Lower leg skin (tissue), 4 donors: Measurements from ENCODE around the gene TMLHE. TPM values are rescaled to one million over a fixed set of nuclear protein-coding genes. Genes with fewer than 3 reads are reported as not detected.
"Not testable (repeated sequence)": the region's sequence is repeated elsewhere in the genome, so short reads cannot be mapped to it uniquely, and the experiment has no call there.

ENCODE experiments used
- DNase-seq, 2 donors: peaks; one replicate each; pipeline ENCODE4 v3.0.0-alpha.2; 2019; ENCODE audit warnings: low spot score in 2 of 2
- H3K4me3 ChIP-seq: fragments of 200-600 bp; sonication (generic); 2 replicates; pipeline ENCODE4 v1.5.1; 2017; ENCODE audit warnings: mild to moderate bottlenecking, low read depth; ENCODE audit not compliant: poor library complexity, severe bottlenecking
- POLR2A ChIP-seq, 2 donors: fragments of 450-650 bp; IDR thresholded peaks; one replicate each; pipeline ENCODE4 v1.6.1; 2016 to 2017; ENCODE audit warnings: antibody characterized with exemption in 2 of 2, mild to moderate bottlenecking in 1 of 2, moderate library complexity in 1 of 2
- WGBS, 2 donors: methylation state at CpG; one replicate each; pipeline ENCODE4 v1.1.5; 2018; 5-methylcytosine and 5-hydroxymethylcytosine counted together
- intact Hi-C: fragments of 100-400 bp; cut with DNase I; formaldehyde crosslinking; loops from one replicate; pipeline ENCODE4 v1.15.0; 2023; ENCODE audit warnings: low total_unique reads
- total RNA-seq, 4 donors: library from RNA; depleted of rRNA; stranded (reverse); fragments of >200 nt; gene quantifications; one replicate each; pipeline ENCODE4 v1.1.0, GENCODE V29; 2016
- TF ChIP-seq, protein P1 (sequence below), 3 donors: fragments of 450-650 bp; IDR thresholded peaks; one replicate each; pipeline ENCODE4 v1.5.1; 2016; ENCODE audit warnings: antibody characterized with exemption in 3 of 3, mild to moderate bottlenecking in 3 of 3, moderate library complexity in 2 of 3

The TMLHE gene, protein sequence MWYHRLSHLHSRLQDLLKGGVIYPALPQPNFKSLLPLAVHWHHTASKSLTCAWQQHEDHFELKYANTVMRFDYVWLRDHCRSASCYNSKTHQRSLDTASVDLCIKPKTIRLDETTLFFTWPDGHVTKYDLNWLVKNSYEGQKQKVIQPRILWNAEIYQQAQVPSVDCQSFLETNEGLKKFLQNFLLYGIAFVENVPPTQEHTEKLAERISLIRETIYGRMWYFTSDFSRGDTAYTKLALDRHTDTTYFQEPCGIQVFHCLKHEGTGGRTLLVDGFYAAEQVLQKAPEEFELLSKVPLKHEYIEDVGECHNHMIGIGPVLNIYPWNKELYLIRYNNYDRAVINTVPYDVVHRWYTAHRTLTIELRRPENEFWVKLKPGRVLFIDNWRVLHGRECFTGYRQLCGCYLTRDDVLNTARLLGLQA
- 10 to 100 TPM in 1 of 4 donors, 1 to 10 TPM in 3; 6.9 to 14.9 (median 9.2) TPM for total RNA-seq

DNA sequence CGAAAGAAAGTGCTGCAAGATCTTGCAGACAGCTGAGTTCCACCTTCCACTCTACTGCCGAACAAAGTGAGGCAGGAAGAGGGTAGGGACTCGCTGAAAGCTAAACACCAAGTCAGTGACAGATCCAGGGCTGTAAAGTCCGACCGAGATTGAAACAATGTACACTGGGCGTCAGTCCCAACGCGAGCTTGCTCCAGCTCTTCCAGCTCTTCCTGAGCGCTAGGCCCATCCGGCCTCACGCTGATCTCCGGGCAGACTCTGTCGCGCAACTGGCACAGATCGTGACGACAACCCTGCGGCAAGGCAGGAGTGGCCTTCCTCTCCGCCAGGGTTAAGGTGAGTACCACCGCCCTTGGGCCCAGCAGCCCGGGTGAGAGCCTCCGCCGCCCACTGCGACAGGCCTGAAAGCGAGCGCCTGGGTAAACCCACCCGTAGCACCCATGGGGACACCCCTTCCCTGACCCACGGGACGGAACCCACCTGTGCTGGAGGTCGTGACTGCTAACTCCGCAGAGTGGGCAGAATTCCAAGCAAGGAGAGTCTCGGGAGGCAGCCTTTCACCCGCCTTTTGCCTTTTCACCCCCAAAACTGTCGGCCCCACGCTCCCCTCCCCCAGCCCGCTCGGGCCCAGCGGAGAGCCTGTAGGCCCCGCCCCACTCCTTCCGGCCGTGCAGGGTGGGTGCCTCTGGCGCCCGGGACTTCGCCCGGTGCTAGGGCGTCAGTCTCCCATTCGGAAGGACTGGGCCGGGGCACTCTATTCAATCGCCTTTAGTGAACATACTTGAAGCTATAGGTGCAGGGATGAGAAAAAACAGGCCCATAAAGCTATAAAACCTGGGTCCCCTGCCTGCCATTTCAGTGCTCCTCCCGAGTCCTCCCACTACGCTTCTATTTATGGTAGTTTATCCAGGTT lies at the start of gene TMLHE, which contains the start of gene SPRY3:
Gene TMLHE (minus strand): TSS at position 641 of the 913 bp plus-strand sequence. CDS start 67,676 bp downstream, outside the sequence.
Gene SPRY3 (plus strand): TSS at position 275 of the 913 bp plus-strand sequence.
- peak; percentile 27 to 90 for DNase-seq
- TF ChIP-seq POLR2A (IDR thresholded peaks at IDR 0.05) = no peak
- TF ChIP-seq, protein P1, sequence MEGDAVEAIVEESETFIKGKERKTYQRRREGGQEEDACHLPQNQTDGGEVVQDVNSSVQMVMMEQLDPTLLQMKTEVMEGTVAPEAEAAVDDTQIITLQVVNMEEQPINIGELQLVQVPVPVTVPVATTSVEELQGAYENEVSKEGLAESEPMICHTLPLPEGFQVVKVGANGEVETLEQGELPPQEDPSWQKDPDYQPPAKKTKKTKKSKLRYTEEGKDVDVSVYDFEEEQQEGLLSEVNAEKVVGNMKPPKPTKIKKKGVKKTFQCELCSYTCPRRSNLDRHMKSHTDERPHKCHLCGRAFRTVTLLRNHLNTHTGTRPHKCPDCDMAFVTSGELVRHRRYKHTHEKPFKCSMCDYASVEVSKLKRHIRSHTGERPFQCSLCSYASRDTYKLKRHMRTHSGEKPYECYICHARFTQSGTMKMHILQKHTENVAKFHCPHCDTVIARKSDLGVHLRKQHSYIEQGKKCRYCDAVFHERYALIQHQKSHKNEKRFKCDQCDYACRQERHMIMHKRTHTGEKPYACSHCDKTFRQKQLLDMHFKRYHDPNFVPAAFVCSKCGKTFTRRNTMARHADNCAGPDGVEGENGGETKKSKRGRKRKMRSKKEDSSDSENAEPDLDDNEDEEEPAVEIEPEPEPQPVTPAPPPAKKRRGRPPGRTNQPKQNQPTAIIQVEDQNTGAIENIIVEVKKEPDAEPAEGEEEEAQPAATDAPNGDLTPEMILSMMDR (IDR thresholded peaks at IDR 0.05) = no peak
- peak within 1 kb of the TSS; percentile 58 for H3K4me3 ChIP-seq
- WGBS, 2 donors = 1 to 25% methylated on average over 17 to 42 of the region's 50 CpGs
- intact Hi-C loops = no loop called here

DNA sequence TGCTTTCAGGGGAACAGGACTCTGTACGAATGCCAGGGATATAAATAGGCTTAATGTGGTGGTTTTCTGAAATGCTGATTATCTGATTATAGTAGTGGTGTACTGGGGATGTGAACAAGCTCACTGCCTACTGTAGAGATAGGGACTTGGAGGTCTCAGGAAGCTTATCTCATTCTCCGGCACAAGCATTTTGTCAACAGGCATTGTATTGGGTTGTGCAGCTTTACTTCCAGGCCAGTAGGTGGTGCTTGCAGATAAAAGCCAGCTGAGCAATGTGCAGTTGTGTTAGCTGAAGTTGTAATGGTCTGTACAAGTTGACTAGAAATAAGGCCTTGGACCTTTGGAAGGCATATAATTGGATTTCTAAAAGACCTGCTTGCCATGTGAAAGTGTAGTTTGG lies 49.5 kb upstream of the TMLHE start:
- H3K4me3 ChIP-seq = no peak overlapping the region
- WGBS, 2 donors = 79 to 80% methylated on average over 2 of the region's 2 CpGs
- TF ChIP-seq POLR2A (IDR thresholded peaks at IDR 0.05) = no peak
- TF ChIP-seq, protein P1 (IDR thresholded peaks at IDR 0.05) = no peak
- no peak for DNase-seq
- intact Hi-C loops = no loop called here

GRCh38 chrX:155645180-155645579 lies 32.4 kb upstream of the TMLHE start:
- WGBS, 2 donors = 65 to 94% methylated on average over 2 of the region's 2 CpGs
- DNase-seq = no peak

GRCh38 chrX:155643240-155643639 lies 30.5 kb upstream of the TMLHE start:
- intact Hi-C loops = no loop called here

More at GRCh38 chrX:155645180-155645579, 32.4 kb upstream of the TMLHE start:
- TF ChIP-seq, protein P1 (IDR thresholded peaks at IDR 0.05) = no peak
- TF ChIP-seq POLR2A (IDR thresholded peaks at IDR 0.05) = no peak
- no peak overlapping the region for H3K4me3 ChIP-seq
- intact Hi-C loops = no loop called here

DNA sequence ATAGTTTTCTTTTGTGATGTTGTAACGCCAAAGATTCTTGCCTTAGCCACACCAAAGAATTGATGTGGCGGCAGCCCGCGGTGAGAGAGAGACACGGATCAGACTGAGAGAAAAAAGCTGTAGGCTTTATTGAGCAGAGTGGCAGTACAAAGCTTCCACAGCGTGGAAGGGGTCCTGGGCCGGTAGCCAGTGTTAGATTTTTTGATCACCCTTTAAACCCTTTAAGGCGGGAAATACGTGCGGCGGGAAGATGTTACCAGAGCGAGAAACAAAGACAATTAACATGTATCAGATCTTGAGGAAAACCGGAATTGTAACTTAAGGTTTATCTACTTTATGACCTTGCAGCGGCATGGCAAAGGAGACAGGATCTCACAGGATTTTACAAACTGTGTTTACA lies 28.6 kb upstream of the TMLHE start:
- DNase-seq = peak in 1 of 2 donors; percentile 81
- H3K4me3 ChIP-seq, intact Hi-C loops: not testable (repeated sequence)
- 40 to 51% methylated on average over 14 of the region's 14 CpGs for WGBS, 2 donors

More at GRCh38 chrX:155643240-155643639, 30.5 kb upstream of the TMLHE start:
- no peak overlapping the region for H3K4me3 ChIP-seq
- no peak for DNase-seq
- WGBS, 2 donors = 70 to 81% methylated on average over 2 of the region's 2 CpGs
- no peak for TF ChIP-seq POLR2A (IDR thresholded peaks at IDR 0.05)
- TF ChIP-seq, protein P1 (IDR thresholded peaks at IDR 0.05) = no peak

DNA sequence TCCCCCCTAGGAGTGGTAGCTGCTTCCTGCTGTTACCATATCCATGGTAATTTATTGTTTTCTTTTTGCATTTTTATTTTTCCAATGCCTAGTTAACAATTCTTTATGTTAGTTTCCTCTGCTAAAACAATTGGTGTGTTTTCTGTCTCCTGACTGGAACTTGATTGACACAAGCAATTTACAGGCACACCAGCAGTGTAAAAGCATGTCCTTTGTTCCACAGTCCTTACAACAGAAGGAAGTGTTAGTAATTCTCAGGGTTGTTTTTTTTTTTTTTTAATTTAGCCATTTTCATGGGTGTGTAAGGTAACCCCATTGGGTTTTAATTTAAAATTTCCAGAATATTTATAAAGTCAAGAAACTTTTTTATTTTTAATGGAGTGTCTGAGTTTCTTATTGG lies 25.0 kb upstream of the TMLHE start:
- H3K4me3 ChIP-seq = no peak overlapping the region
- intact Hi-C loops = no loop called here
- TF ChIP-seq POLR2A (IDR thresholded peaks at IDR 0.05) = no peak
- TF ChIP-seq, protein P1 (IDR thresholded peaks at IDR 0.05) = no peak
- no peak for DNase-seq

DNA sequence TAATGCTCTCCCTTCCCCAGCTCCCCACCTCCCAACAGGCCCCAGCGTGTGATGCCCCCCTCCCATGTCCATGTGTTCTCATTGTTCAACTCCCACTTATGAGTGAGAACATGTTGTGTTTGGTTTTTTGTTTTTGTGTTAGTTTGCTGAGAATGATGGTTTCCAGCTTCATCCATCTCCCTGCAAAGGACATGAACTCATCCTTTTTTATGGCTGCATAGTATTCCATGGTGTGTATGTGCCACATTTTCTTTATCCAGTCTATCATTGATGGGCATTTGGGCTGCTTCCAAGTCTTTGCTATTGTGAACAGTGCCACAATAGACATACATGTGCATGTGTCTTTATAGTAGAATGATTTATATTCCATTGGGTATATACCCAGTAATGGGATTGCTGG lies 22.3 kb upstream of the TMLHE start:
- WGBS, 2 donors = 89 to 90% methylated on average over 1 of the region's 1 CpG
- intact Hi-C loops, H3K4me3 ChIP-seq, DNase-seq: not testable (repeated sequence)
